HG03280 (cell line): Measurements from ENCODE around the gene CCT7.
A peak's percentile ranks its signal among the peaks of the same experiment; 100 is the strongest.
"Not testable (repeated sequence)": the region's sequence is repeated elsewhere in the genome, so short reads cannot be mapped to it uniquely, and the experiment has no call there.

Source experiments
- ATAC-seq: cut with Tn5 transposase; IDR thresholded peaks from one replicate; pipeline ENCODE4 v1.9.1; 2021; ENCODE audit warnings: mild to moderate bottlenecking, moderate library complexity; ENCODE audit not compliant: unreplicated experiment

The CCT7 gene

DNA sequence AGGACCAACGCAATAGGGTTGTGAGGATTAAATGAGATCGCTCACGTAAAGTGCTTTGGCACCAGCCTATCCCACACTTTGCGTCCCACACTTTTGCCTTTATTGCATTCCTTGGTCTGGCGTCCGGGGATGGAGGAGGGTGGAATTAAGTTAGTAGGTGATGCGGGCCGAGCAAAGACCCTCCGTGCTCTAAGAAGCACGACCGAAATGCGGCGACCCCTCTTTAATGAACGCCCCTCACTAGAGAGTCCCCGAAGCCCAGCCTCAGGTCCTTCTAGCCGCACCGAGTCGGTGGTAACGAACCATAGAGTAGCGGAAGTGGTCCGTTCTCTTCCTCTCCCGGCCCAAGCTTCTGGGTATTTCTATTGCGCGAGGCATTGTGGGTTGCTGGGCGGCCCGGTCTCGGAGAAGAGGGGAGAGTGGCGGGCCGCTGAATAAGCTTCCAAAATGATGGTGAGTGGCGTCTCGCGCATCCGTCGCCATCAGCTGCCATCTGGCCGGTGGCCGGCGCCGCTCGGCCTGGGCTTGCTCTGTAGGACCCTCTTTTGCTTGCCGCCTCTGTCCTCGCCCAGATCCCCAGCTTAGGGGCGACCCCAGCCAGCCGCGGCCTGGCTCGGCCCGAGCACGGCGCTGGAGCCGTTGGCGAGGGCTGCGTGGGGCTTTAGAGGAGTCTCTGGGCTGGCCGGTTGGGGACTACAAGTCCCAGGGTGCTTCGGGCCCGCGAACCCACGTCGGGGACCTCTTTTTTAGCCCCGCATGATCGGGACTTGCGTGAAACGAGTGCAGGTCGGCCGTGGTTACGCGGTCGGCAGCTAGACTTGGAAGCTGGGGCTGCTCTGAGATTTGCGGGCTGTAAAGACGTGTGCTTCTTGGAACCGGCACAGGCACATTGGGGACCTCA is at the start of gene CCT7:
CCT7 (plus strand) TSS at position 377 of the 901 bp plus-strand sequence; CDS start at position 448, 71 bp downstream.
- peak; percentile 62 for ATAC-seq

DNA sequence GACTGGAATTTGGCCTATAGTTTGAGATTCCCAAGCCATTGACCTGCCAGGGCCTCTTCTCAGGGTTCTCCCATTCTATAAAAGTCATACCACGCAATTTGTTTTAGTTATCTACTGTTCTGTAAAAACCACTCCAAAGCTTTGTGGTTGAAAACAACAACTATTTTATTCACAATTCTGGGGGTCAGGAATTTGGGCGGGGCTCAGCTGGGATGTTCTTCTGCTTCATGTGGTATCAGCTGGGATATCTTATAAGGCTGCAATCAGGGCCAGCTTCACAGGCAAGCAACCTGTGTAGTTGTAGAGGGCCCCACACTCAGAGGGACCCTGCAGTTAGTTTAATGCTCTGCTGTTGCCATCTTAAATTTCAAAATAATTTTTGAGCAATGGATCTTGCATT is 48.1 kb upstream of the CCT7 start:
- ATAC-seq, result no peak

DNA sequence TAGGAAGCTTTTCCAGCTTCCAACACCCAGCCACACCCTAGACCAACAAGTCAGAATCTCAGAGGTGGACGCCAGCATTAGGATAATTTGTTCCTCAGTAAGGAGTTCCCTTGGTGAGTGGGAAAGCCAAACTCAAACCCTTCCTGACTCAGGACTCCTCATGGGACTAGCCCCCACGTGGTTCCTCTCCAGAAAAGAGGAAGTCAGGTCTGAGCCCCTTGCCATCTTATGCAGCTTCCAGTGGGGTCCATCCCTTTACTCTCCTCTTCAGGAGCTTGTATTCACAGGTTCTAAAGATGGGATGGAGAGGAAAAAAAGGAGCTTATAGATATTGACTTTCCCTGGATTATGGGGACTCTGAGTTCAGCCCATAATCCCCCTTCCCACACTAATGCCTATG is 46.6 kb upstream of the CCT7 start:
- no peak for ATAC-seq

GRCh38 chr2:73197579-73197978 is 36.5 kb upstream of the CCT7 start:
- ATAC-seq, result no peak

- not testable (repeated sequence) for ATAC-seq
Observed at GRCh38 chr2:73200281-73200680, 33.8 kb upstream of the CCT7 start.

- ATAC-seq, result no peak
Observed at GRCh38 chr2:73202156-73203054, 31.7 kb upstream of the CCT7 start, which contains the start of gene NOTO. Gene NOTO, plus strand, starts transcription at chr2:73202574. Its CDS starts 93 bp downstream, at chr2:73202667.

DNA sequence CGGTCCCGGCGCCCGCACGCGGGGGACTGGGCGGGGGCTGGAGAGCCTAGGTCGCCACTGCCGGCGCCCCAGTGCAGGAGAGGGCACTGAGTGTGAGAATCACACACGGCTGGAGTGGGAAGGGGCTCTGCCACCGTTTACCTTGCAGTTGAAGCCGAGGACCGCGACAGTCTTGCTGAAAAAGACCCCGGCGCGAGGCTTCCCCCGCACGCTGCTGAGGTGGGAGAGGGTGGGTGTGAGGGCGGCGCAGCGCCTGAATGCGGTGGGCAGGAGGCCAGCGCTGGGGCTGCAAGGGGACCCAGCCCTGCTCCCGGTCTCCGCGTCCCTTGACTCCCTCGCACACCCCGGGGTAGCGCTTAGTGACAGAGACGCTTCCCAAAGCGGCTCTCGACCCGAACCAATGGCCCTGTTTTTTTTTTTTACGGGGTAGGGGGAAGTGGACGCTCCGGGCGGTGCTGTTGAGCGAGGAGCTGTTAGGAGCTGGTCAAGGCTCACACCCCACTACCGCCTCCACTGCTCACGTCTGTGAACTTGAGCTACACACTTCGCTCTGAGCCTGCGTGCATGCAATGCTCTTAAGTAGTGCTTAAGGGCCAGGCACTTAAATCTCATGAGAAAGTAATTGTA is 30.9 kb upstream of the CCT7 start:
- no peak for ATAC-seq

GRCh38 chr2:73205611-73206010 is 28.5 kb upstream of the CCT7 start:
- no peak for ATAC-seq

DNA sequence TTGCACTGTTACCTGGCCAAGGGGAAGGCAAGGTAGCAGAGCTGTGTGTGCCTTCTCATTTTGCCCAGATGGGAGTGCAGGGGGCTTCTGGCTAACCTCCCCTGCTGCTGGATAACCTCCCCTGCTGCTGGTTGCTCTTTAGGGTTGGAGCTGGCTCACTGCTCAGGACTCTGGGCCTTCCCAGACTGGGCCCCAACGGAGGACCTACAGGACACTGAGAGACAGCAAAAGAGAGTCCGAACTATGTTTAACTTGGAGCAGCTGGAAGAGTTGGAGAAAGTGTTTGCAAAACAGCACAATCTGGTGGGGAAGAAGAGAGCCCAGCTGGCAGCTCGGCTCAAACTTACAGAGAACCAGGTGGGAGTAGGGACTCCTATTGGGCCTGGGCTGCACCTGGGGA is 25.9 kb upstream of the CCT7 start:
- ATAC-seq, result no peak

DNA sequence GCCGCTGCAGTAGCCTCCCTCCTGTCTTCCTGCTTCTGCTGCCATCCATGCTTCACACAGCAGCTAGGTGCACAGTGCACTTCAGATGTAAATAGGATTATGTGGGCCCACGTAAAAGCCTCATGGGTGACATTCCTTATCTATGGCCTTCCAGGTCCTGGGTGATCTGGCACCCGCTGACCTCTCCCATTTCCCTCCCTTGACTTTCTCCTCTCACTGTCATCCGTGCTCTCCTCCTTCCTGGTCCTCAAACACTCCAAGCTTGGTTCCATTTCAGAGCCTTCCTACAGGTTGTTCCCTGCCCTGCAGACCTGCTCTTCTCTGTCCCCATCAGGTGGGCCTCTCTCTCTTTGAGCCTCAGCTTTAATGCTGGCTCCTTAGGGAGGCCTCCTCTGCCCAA is 24.1 kb upstream of the CCT7 start:
- no peak for ATAC-seq

- no peak for ATAC-seq
Observed at GRCh38 chr2:73210696-73211095, 23.4 kb upstream of the CCT7 start.

- no peak for ATAC-seq
Observed at GRCh38 chr2:73212098-73212447, 22.0 kb upstream of the CCT7 start.

GRCh38 chr2:73212448-73213176 is 21.5 kb upstream of the CCT7 start:
- peak; percentile 75 for ATAC-seq

DNA sequence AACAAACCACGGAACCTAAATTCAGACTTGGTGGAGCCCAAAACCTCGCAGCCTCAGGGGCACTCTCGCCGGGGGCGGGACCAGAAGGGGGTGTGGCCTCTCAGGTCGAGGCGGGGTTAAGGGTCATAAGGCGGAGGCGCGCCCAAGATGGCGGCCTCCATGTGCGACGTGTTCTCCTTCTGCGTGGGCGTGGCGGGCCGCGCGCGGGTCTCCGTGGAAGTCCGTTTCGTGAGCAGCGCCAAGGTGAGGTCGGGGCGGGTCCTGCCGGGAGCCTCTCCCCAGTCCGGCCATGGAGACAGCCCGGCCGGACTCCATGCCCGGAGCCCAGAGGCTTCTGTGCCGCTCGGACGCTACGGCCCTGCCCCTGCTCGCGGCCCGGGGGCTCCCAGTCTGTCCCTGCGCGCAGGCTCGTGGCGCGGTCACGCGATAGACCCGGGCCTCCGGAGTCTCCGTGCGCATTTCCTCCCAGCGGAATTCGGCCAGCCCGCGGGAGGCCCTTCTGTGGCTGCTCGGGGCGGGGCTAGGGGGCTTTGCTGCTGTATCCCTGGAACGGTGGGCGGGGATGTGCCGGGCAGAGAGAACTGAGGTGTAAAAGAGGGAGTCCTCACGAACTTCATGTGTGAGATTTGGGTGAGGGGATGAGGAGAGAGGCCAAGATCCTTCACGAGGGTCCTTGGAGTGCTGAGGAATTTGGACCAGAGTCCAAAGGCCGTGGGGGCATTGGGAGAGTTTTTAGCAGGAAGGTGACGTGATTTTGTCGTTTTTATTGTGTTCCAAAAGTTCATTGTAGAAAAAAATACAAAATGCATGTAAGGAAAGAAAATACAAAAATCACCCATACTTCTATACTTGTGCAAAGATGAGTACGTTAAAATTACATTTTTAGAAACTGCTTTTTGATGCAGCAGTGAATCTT is 19.7 kb upstream of the CCT7 start, which contains the start of gene SMYD5:
SMYD5 (plus strand) TSS at position 126 of the 916 bp plus-strand sequence; CDS start at position 148, 22 bp downstream.
- ATAC-seq, result peak; percentile 91

- ATAC-seq, result no peak
Observed at GRCh38 chr2:73215254-73215653, 18.9 kb upstream of the CCT7 start.

GRCh38 chr2:73217160-73217559 is 16.9 kb upstream of the CCT7 start:
- no peak for ATAC-seq

DNA sequence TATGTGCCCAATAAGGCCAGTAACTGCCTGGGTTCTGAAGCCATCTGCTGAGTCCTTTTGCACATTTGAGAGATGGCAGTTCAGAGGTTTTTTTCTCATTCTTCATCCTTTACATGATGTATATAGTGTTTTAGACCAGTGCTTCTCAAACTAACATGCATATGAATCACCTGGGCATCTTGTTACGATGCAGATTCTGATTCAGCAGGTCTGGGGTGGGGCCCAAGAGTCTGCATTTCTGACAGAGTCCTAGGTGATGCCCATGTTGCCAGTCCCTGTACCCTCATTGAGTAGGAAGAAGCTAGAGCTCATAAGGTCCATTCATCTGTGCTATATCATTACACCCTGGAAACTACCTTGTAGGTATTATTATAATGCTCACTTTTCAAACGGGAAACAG is 16.3 kb upstream of the CCT7 start:
- no peak for ATAC-seq

DNA sequence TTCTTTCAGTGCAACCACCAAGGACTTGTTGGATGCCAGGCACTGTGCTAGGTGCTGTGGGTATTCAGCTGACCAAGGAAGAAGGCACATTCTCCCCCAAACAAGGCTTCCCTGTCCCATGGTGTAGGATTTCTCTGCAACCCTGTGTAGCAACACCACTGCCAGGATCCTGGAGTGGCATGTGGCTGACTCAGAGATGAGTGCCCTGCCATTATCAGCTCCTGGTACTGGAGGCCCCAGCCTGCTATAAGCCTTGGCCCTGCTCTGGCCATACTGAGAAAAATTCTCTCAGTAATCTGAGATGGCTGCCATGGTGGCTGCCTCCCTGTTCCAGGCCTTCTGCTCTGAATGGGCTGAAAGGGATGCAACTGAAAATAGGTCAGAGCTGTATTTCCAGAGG is 15.8 kb upstream of the CCT7 start:
- no peak for ATAC-seq

- ATAC-seq, result no peak
Observed at GRCh38 chr2:73223821-73224220, 10.3 kb upstream of the CCT7 start.
